RWPE2 (cell line): ENCODE measurements around the gene TTLL8.

Experiments
- ATAC-seq: fragments of 200-7000 bp; cut with Tn5 transposase; 3 replicates; pipeline ENCODE4 v1.9.1; 2021; ENCODE audit warnings: low read depth
- DNase-seq: peaks from one replicate; pipeline ENCODE4 v3.0.0-alpha.2; 2020; ENCODE audit warnings: low spot score
- H3K27ac ChIP-seq: fragments of 450-650 bp; 2 replicates; pipeline ENCODE4 v1.5.1; 2017; ENCODE audit warnings: mild to moderate bottlenecking; ENCODE audit not compliant: poor library complexity, severe bottlenecking
- H3K27me3 ChIP-seq: fragments of 250-450 bp; sonication (Bioruptor Pico); 2 replicates; pipeline ENCODE4 v1.5.1; 2021; ENCODE audit warnings: mild to moderate bottlenecking, moderate library complexity; ENCODE audit not compliant: insufficient read depth, poor library complexity, severe bottlenecking
- H3K36me3 ChIP-seq: fragments of 250-450 bp; sonication (Bioruptor Pico); 2 replicates; pipeline ENCODE4 v1.5.1; 2020; ENCODE audit warnings: low read depth, mild to moderate bottlenecking, moderate library complexity
- H3K4me1 ChIP-seq: fragments of 250-450 bp; sonication (Bioruptor Pico); 2 replicates; pipeline ENCODE4 v1.5.1; 2021; ENCODE audit warnings: mild to moderate bottlenecking, moderate library complexity; ENCODE audit not compliant: insufficient read depth, poor library complexity, severe bottlenecking
- H3K4me3 ChIP-seq: fragments of 250-450 bp; sonication (Bioruptor Pico); 2 replicates; pipeline ENCODE4 v1.5.1; 2021; ENCODE audit warnings: mild to moderate bottlenecking, moderate library complexity; ENCODE audit not compliant: severe bottlenecking
- H3K9me3 ChIP-seq: fragments of 250-450 bp; sonication (Bioruptor Pico); 2 replicates; pipeline ENCODE4 v1.5.1; 2021; ENCODE audit warnings: mild to moderate bottlenecking, moderate library complexity; ENCODE audit not compliant: severe bottlenecking
- TF ChIP-seq, protein P1 (sequence below): fragments of 450-650 bp; IDR thresholded peaks from one replicate; pipeline ENCODE4 v1.5.1; 2017; ENCODE audit warnings: mild to moderate bottlenecking, moderate library complexity; ENCODE audit not compliant: poor library complexity, severe bottlenecking

TTLL8 gene

DNA sequence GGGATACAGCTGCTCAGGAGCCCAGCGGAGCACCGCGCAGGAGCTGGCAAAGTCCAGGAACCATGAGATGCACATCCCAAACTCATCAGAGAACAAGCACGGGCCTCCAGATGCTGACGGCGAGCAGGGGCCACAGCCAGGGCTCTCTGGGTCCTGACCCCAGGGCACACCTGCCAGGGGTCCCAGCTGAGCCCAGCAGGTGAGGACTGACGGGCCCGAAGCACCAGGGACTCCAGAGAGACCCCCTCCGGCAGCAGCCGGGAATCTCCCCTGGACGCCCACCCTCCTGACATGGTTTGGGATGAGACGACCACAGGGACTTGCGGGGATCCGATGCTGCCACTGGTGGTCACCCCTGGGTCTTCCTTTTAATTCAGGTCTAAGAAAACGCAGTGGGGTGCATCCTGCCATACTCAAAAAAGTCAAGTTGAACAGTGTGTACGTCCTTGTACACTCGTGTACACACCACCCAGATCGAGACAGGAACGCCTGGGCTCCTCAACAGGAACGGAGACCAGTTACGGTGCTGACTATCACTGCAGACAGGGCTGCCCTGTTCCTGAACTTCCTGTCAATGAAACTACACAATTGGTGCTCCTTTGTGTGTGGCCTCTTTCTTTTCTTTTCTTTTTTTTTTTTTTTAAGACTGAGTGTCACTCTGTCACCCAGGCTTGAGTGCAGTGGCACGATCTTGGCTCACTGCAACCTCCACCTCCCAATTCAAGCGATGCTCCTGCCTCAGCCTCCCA is 21.9 kb downstream of the TTLL8 start:
- TF ChIP-seq, protein P1, sequence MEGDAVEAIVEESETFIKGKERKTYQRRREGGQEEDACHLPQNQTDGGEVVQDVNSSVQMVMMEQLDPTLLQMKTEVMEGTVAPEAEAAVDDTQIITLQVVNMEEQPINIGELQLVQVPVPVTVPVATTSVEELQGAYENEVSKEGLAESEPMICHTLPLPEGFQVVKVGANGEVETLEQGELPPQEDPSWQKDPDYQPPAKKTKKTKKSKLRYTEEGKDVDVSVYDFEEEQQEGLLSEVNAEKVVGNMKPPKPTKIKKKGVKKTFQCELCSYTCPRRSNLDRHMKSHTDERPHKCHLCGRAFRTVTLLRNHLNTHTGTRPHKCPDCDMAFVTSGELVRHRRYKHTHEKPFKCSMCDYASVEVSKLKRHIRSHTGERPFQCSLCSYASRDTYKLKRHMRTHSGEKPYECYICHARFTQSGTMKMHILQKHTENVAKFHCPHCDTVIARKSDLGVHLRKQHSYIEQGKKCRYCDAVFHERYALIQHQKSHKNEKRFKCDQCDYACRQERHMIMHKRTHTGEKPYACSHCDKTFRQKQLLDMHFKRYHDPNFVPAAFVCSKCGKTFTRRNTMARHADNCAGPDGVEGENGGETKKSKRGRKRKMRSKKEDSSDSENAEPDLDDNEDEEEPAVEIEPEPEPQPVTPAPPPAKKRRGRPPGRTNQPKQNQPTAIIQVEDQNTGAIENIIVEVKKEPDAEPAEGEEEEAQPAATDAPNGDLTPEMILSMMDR: no peak
- ATAC-seq: no peak
- DNase-seq: no peak
- Histone ChIP-seq H3K27me3 (no peaks in the 10 kb centered on the region), H3K9me3 (peaks cover 2% of the 10 kb centered on the region), H3K4me1 (no peaks in the 10 kb centered on the region), H3K4me3 (no peak overlapping the region), H3K36me3 (no peaks in the 10 kb centered on the region), H3K27ac (no peak overlapping the region)

GRCh38 chr22:50035131-50035881 is 22.8 kb downstream of the TTLL8 start:
- Histone ChIP-seq H3K27me3 (peaks cover 5% of the 10 kb centered on the region), H3K4me3 (no peak overlapping the region), H3K36me3 (no peaks in the 10 kb centered on the region), H3K4me1 (no peaks in the 10 kb centered on the region), H3K27ac (no peak overlapping the region), H3K9me3 (peaks cover 2% of the 10 kb centered on the region)
- ATAC-seq (no peak), DNase-seq (no peak)
- TF ChIP-seq, protein P1: no peak

DNA sequence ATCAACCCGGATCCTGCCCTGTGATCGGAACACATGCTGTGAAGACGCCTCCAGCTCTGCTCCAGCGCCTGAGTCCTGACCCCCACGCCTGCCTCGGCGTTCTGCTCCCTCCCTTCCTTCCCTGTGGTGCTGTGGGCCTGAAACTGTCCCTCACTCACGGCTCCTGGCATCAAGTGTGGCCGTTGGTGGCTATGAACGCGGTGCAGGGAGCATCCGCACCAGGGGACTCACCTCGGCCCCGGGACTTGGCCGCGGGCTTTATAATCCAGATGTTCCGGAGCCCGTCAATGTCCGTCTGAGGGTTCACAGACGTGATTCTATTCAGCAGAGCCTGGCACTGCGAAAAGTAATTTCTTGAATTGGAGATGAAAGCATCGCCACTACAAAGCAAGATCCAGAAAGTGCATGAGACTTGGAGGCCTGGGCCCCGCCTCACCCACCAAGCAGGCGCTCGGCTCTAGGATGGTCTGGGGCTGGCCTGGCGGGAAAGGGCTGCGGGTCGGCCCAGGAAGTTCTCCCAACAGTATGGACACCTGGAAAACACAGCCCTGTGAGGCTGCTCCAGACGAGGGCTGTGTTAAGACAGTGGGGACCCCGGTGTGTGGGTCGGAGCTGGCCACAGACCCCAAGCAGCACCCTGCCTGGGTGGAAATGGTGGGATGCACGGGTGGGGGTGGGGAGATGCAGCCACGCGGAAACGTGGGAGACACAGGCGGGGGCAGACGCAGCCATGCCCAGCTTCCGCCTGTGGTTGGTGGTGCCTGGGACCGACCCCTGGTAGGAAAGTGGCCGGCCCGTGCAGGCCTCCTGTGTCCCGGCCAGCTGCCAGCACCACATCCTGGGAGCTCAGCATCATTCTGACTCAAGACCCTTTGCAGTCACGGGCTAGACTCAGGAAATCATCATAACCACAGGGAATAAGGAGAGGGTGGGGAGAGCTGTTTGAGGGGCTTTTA is 23.7 kb downstream of the TTLL8 start:
- DNase-seq (no peak), ATAC-seq (no peak)
- no peak overlapping the region for H3K4me3 ChIP-seq
- TF ChIP-seq, protein P1: no peak
- H3K36me3 ChIP-seq: no peaks in the 10 kb centered on the region
- no peaks in the 10 kb centered on the region for H3K4me1 ChIP-seq
- no peak overlapping the region for H3K27ac ChIP-seq
- peaks cover 5% of the 10 kb centered on the region for H3K27me3 ChIP-seq
- H3K9me3 ChIP-seq: peaks cover 2% of the 10 kb centered on the region

GRCh38 chr22:50032941-50033601 is 25.0 kb downstream of the TTLL8 start:
- DNase-seq (no peak), ATAC-seq (no peak)
- Histone ChIP-seq H3K27me3 (peaks cover 5% of the 10 kb centered on the region), H3K4me3 (no peak overlapping the region), H3K9me3 (no peaks in the 10 kb centered on the region), H3K4me1 (no peaks in the 10 kb centered on the region), H3K27ac (no peak overlapping the region), H3K36me3 (no peaks in the 10 kb centered on the region)
- TF ChIP-seq, protein P1: no peak
